Putamen (tissue), 1 donor: ENCODE results near the gene RRAGC.

ENCODE experiments used
- DNase-seq: peaks from one replicate; pipeline ENCODE4 v3.0.0-alpha.2; 2016; ENCODE audit warnings: low spot score

RRAGC gene

GRCh38 chr1:38859561-38860453 lies at the start of gene RRAGC:
Gene RRAGC, minus strand, starts transcription at chr1:38859772. Its CDS starts 126 bp downstream, at chr1:38859646.
- peak; percentile 98 for DNase-seq

- no peak for DNase-seq
Observed at GRCh38 chr1:38908821-38909220, 49.2 kb upstream of the RRAGC start.

- no peak for DNase-seq
Observed at GRCh38 chr1:38905985-38906384, 46.4 kb upstream of the RRAGC start.

- no peak for DNase-seq
Observed at GRCh38 chr1:38899560-38899959, 40.0 kb upstream of the RRAGC start.

GRCh38 chr1:38898653-38899230 lies 39.2 kb upstream of the RRAGC start:
- DNase-seq, result no peak

GRCh38 chr1:38896169-38896568 lies 36.6 kb upstream of the RRAGC start:
- DNase-seq, result no peak

GRCh38 chr1:38892976-38893375 lies 33.4 kb upstream of the RRAGC start:
- DNase-seq, result no peak

GRCh38 chr1:38891753-38892152 lies 32.2 kb upstream of the RRAGC start:
- no peak for DNase-seq

- DNase-seq, result no peak
Observed at GRCh38 chr1:38889589-38889988, 30.0 kb upstream of the RRAGC start.

- DNase-seq, result no peak
Observed at GRCh38 chr1:38888423-38889333, 29.1 kb upstream of the RRAGC start.

- no peak for DNase-seq
Observed at GRCh38 chr1:38885092-38885491, 25.5 kb upstream of the RRAGC start.

- no peak for DNase-seq
Observed at GRCh38 chr1:38881487-38881886, 21.9 kb upstream of the RRAGC start, which contains the start of gene GJA9. Gene GJA9, minus strand, starts transcription at chr1:38881587. Its CDS starts 5,489 bp downstream, at chr1:38876098.

- no peak for DNase-seq
Observed at GRCh38 chr1:38875811-38876210, 16.2 kb upstream of the RRAGC start.

- DNase-seq, result peak; percentile 97
Observed at GRCh38 chr1:38873027-38873969, 13.7 kb upstream of the RRAGC start, which contains the start of gene MYCBP. Gene MYCBP, minus strand, starts transcription at chr1:38873348. Its CDS starts 43 bp downstream, at chr1:38873305.

GRCh38 chr1:38872401-38873026 lies 12.9 kb upstream of the RRAGC start:
- no peak for DNase-seq

GRCh38 chr1:38870996-38871395 lies 11.4 kb upstream of the RRAGC start:
- DNase-seq, result no peak

GRCh38 chr1:38867208-38867607 lies 7.6 kb upstream of the RRAGC start:
- no peak for DNase-seq

- no peak for DNase-seq
Observed at GRCh38 chr1:38865112-38865715, 5.6 kb upstream of the RRAGC start.

GRCh38 chr1:38860454-38860795 lies 853 bp upstream of the RRAGC start:
- DNase-seq, result no peak
